Measurements from ENCODE around the gene PTPRCAP.

DNA sequence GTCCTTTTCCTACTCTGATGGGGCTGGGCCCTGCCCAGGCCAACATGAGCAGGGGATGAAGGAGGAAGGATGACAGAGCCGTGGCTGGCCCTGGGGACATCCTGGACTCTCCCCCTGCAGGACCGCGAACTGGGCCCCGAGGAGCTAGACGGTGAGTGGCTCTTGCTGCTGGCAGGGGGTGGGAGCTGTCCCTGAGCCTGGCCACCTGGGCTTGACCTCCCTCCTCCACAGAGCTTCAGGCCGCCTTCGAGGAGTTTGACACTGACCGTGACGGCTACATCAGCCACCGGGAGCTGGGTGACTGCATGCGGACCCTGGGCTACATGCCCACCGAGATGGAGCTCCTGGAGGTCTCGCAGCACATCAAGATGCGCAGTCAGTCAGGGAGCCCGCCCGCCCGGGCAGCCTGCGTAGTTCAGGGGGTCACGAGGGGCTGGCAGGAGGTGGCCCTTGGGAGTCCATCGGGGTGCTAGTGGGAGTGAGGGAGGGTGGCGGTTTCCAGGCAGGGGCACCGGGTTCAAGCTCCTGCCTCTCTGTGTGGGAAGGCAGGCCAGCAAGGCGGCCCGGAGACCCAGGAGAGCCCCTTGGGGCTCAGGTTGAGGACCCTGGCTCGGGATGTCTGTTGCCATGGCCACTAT is 18.7 kb upstream of the PTPRCAP start:
- TF ChIP-seq, protein P1, sequence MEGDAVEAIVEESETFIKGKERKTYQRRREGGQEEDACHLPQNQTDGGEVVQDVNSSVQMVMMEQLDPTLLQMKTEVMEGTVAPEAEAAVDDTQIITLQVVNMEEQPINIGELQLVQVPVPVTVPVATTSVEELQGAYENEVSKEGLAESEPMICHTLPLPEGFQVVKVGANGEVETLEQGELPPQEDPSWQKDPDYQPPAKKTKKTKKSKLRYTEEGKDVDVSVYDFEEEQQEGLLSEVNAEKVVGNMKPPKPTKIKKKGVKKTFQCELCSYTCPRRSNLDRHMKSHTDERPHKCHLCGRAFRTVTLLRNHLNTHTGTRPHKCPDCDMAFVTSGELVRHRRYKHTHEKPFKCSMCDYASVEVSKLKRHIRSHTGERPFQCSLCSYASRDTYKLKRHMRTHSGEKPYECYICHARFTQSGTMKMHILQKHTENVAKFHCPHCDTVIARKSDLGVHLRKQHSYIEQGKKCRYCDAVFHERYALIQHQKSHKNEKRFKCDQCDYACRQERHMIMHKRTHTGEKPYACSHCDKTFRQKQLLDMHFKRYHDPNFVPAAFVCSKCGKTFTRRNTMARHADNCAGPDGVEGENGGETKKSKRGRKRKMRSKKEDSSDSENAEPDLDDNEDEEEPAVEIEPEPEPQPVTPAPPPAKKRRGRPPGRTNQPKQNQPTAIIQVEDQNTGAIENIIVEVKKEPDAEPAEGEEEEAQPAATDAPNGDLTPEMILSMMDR (conservative IDR thresholded peaks at IDR 0.05; ENCODE audit: low read depth, low read length), result no peak
- TF ChIP-seq EZH2 (IDR thresholded peaks at IDR 0.05; ENCODE audit: low read length, unreplicated experiment), result no peak
